SK-MEL-5 (cell line): ENCODE results near the gene FAM199X. TPM values are rescaled to one million over a fixed set of nuclear protein-coding genes. Genes with fewer than 3 reads are reported as not detected.

Source experiments
- DNase-seq: peaks from one replicate; pipeline ENCODE4 v3.0.0-alpha.2; 2016; ENCODE audit warnings: low read depth, low spot score
- in situ Hi-C: cut with HindIII; loops from 2 replicates; pipeline ENCODE4 v1.10.0; 2016; ENCODE audit warnings: low sequenced_read_pairs, high pct_unique_total_duplicates, low pct_unique_long_range_greater_than_20kb
- polyA plus RNA-seq, 2 experiments: library from polyadenylated mRNA; depleted of rRNA; stranded (reverse); fragments of >200 nt; gene quantifications; 2 replicates each; pipeline ENCODE4 v1.2.3, GENCODE V29; 2015
- total RNA-seq: library from RNA; depleted of rRNA; stranded (reverse); fragments of >200 nt; shearing (Covaris generic); gene quantifications from 2 replicates; pipeline ENCODE4 v1.2.3, GENCODE V29; 2014; rRNA removed

FAM199X gene
- total RNA-seq, result 22.8 and 25.7 TPM in 2 replicates
- 15.3 and 16.8 TPM in 2 replicates for polyA plus RNA-seq (2015; cell fraction: cytosol; rRNA removed)
- polyA plus RNA-seq (2015; cell fraction: nucleus; rRNA removed), result 23.4 and 29.0 TPM in 2 replicates

GRCh38 chrX:104165894-104166734, at the start of gene FAM199X:
Gene FAM199X (plus strand): TSS chrX:104166453. CDS start chrX:104166786, 333 bp downstream.
- in situ Hi-C loops, result no loop called here

GRCh38 chrX:104117759-104118158, 48.5 kb upstream of the FAM199X start:
- in situ Hi-C loops, result no loop called here
- DNase-seq, result no peak

More at GRCh38 chrX:104165894-104166734, at the start of gene FAM199X:
- DNase-seq, result peak; percentile 80

GRCh38 chrX:104118765-104119164, 47.5 kb upstream of the FAM199X start:
- DNase-seq, result no peak
- in situ Hi-C loops, result no loop called here

- in situ Hi-C loops, result no loop called here
- DNase-seq, result no peak
These were observed 43.4 kb upstream of the FAM199X start for GRCh38 chrX:104122829-104123228.

GRCh38 chrX:104126856-104127255, 39.4 kb upstream of the FAM199X start:
- DNase-seq, result no peak
- in situ Hi-C loops, result no loop called here

- in situ Hi-C loops, result no loop called here
- DNase-seq, result no peak
These were observed 35.4 kb upstream of the FAM199X start for GRCh38 chrX:104130808-104131207.

- DNase-seq, result no peak
- in situ Hi-C loops, result no loop called here
These were observed 31.5 kb upstream of the FAM199X start for GRCh38 chrX:104134583-104135261.

GRCh38 chrX:104135677-104136076, 30.6 kb upstream of the FAM199X start:
- in situ Hi-C loops, result no loop called here
- DNase-seq, result no peak

- DNase-seq, result peak; percentile 80
- in situ Hi-C loops, result no loop called here
These were observed 29.8 kb upstream of the FAM199X start for GRCh38 chrX:104136241-104137019.

GRCh38 chrX:104137496-104137895, 28.8 kb upstream of the FAM199X start:
- in situ Hi-C loops, result no loop called here
- DNase-seq, result peak; percentile 32

GRCh38 chrX:104141087-104141760, 25.0 kb upstream of the FAM199X start:
- DNase-seq, result no peak
- in situ Hi-C loops, result no loop called here

GRCh38 chrX:104151037-104151436, 15.2 kb upstream of the FAM199X start:
- in situ Hi-C loops, result no loop called here
- no peak for DNase-seq

GRCh38 chrX:104156630-104157529, 9.4 kb upstream of the FAM199X start, which contains the start of gene SLC25A53:
Gene SLC25A53 (minus strand): TSS chrX:104157009. CDS start chrX:104105257, 51,752 bp downstream.
- DNase-seq, result peak; percentile 80
- in situ Hi-C loops, result no loop called here

GRCh38 chrX:104166735-104167436, 633 bp downstream of the FAM199X start:
- in situ Hi-C loops, result no loop called here
- no peak for DNase-seq

- no peak for DNase-seq
- in situ Hi-C loops, result no loop called here
These were observed 1.9 kb downstream of the FAM199X start for GRCh38 chrX:104168127-104168526.

GRCh38 chrX:104172121-104172520, 5.9 kb downstream of the FAM199X start:
- in situ Hi-C loops, result no loop called here
- no peak for DNase-seq
